GM21367 (cell line): ENCODE data around the gene GPR63.

Source experiments
- ATAC-seq: cut with Tn5 transposase; IDR thresholded peaks from one replicate; pipeline ENCODE4 v1.9.1; 2021; ENCODE audit not compliant: unreplicated experiment

The GPR63 gene

DNA sequence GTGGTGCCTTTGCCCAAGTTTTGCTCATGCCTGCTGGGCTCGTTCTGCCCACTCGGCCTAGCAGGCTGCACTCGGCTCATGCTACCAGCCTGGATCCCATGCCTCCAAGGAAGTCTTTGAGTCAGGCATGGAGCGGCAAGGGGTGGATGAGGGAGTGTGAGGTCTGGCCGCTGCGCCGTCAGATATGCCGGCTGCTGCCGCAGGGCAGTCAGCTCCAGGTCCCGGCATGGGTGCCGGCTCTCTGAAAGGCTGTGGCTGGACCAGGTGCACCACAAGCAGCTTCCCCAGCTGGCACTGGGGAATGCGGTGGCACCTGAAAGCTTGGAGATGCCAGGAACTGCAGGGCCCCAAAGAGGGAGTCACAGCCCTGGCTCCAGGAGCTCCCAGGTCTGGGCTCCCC, 75.5 kb downstream of the GPR63 start:
- no peak for ATAC-seq

GRCh38 chr6:96760153-96760687, 77.1 kb downstream of the GPR63 start:
- no peak for ATAC-seq

DNA sequence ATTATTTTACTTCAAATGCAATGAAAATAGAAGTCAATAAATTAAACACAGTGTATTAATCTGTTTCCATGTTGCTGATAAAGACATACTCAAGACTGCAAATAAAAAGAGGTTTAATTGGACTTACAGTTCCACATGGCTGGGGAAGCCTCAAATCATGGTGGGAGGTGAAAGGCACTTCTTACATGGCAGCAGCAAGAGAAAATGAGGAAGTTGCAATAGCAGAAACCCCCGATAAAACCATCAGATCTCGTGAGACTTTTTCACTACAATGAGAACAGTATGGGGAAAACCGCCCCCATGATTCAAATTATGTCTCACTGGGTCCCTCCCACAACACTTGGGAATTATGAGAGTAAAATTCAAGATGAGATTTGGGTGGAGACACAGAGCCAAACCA, 82.2 kb downstream of the GPR63 start:
- ATAC-seq: no peak

DNA sequence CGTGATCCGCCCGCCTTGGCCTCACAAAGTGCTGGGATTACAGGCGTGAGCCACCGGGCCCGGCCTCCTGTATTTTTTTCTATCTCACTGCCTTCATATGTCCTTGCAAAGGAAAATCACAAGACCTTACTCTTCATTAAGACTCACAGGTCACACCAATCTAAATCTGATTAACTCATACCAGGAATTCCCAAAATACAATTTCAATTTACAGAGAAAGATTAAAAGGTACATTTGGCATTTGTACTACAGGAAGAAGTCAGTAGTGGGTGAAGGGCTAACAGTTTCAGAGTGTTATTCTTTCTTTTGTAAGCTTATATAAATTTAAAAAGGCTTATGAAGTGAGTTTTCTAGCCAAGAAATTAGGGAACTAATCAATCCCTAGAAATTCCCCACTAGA, 87.4 kb downstream of the GPR63 start:
- ATAC-seq: no peak
